ENCODE measurements around the gene PIGL.

PIGL gene

DNA sequence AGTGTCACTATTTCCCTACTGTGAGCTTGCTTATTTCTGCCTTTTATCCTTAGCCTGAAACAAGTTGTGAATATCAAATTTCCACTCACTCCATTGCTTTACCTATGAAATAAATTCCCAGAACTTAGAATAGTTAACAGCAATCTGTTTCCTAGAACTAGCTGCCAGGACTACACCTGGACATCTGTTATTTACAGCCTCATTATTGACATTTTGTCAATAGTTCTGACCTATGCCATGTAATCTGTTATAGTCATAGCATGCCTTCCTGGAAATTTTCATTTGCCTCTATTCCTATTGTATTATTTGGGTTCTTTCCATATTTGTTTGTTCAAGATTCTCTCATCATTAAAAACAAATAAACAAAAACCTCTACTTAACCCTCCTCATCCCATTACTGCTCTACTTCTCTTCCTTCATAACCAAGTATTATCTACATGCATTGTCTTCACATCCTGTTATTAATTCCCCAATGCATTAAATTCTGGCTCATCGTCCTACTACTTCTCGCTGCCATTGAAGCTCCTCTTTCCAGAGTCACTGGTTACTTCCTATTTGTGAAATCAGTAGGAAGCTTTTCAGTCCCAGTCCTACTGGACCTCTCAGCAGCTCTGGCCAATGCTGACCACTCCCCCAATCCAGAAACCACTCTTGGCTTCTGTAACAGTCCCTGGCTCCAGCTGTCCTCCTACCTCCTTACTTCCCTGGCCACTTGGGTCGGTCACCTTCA lies 55.3 kb downstream of the PIGL start:
- TF ChIP-seq, protein P1, sequence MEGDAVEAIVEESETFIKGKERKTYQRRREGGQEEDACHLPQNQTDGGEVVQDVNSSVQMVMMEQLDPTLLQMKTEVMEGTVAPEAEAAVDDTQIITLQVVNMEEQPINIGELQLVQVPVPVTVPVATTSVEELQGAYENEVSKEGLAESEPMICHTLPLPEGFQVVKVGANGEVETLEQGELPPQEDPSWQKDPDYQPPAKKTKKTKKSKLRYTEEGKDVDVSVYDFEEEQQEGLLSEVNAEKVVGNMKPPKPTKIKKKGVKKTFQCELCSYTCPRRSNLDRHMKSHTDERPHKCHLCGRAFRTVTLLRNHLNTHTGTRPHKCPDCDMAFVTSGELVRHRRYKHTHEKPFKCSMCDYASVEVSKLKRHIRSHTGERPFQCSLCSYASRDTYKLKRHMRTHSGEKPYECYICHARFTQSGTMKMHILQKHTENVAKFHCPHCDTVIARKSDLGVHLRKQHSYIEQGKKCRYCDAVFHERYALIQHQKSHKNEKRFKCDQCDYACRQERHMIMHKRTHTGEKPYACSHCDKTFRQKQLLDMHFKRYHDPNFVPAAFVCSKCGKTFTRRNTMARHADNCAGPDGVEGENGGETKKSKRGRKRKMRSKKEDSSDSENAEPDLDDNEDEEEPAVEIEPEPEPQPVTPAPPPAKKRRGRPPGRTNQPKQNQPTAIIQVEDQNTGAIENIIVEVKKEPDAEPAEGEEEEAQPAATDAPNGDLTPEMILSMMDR (IDR thresholded peaks at IDR 0.05; ENCODE audit: borderline replicate concordance, control extremely low read depth, extremely low read depth, insufficient read depth, missing control alignments): no peak
- in situ Hi-C loops (cut with MboI; ENCODE audit: low sequenced_read_pairs, unreplicated experiment): no loop called here

GRCh38 chr17:16273499-16273898 lies 56.5 kb downstream of the PIGL start:
- TF ChIP-seq, protein P1 (IDR thresholded peaks at IDR 0.05; ENCODE audit: borderline replicate concordance, control extremely low read depth, extremely low read depth, insufficient read depth, missing control alignments): no peak
- DNase-seq (ENCODE audit: low spot score): no peak
- in situ Hi-C loops (cut with MboI; ENCODE audit: low sequenced_read_pairs, unreplicated experiment): no loop called here

More for the DNA sequence above, 55.3 kb downstream of the PIGL start:
- no peak for DNase-seq (ENCODE audit: low spot score)

DNA sequence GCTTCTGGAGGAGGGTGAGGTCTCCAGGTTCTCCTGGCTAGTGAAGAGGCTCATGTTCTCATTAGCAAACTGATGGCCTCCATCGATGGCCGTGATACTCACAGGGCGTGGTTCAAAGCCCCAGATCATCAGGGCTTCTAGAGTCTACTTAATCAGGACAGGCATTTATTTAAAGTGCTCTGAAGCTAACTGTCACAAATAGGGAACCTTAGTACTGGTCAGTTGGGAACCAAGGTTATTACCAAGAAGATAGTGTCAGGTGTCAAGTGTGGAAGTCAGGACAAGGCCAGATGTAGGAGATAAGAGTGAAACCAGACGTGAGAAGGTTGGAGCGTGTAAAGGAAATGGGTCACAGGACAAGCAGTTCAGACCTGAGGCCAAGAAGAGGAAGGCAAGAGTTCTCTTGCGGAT lies 56.9 kb downstream of the PIGL start:
- TF ChIP-seq, protein P1 (IDR thresholded peaks at IDR 0.05; ENCODE audit: borderline replicate concordance, control extremely low read depth, extremely low read depth, insufficient read depth, missing control alignments): no peak
- in situ Hi-C loops (cut with MboI; ENCODE audit: low sequenced_read_pairs, unreplicated experiment): no loop called here
- DNase-seq (ENCODE audit: low spot score): no peak

DNA sequence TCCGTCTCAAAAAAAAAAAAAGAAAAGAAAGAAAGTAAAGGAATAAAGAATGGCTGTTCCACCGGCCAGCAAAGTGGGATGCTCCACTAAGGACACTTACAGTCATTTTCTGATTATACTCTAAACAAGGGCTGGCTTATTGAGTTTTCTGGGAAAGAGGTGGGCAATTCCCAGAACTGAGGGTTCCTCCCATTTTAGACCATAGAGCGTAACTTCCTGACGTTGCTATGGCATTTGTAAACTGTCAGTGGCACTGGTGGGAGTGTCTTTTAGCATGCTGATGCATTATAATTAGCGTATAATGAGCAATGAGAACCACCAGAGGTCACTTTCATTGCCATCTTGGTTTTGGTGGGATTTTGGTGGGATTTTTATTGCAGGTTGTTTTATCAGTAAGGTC lies 58.0 kb downstream of the PIGL start:
- TF ChIP-seq, protein P1 (IDR thresholded peaks at IDR 0.05; ENCODE audit: borderline replicate concordance, control extremely low read depth, extremely low read depth, insufficient read depth, missing control alignments): no peak
- no peak for DNase-seq (ENCODE audit: low spot score)
- in situ Hi-C loops (cut with MboI; ENCODE audit: low sequenced_read_pairs, unreplicated experiment): no loop called here

- no peak for DNase-seq (ENCODE audit: low spot score)
- TF ChIP-seq, protein P1 (IDR thresholded peaks at IDR 0.05; ENCODE audit: borderline replicate concordance, control extremely low read depth, extremely low read depth, insufficient read depth, missing control alignments): no peak
- in situ Hi-C loops (cut with MboI; ENCODE audit: low sequenced_read_pairs, unreplicated experiment): no loop called here
Measured at GRCh38 chr17:16277163-16277562, 60.2 kb downstream of the PIGL start.

DNA sequence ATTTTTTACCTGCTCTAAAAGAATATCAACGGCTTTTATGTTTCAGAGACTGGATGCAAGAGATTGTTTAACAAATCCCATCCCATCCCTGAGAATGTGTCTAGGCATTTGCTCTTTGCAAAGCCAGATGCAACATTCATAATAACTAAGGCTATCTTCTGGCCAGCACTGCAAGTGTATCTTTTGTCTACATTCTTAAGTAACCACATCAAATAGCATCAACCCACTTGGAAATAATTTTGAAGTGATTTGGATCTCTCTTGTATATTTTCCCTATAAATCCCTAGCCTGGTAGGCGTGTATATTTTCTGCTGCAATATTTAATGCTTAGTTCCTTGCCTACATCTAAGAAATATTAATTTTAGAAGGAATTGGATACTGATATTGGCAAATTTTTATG lies 64.3 kb downstream of the PIGL start:
- in situ Hi-C loops (cut with MboI; ENCODE audit: low sequenced_read_pairs, unreplicated experiment): no loop called here
- TF ChIP-seq, protein P1 (IDR thresholded peaks at IDR 0.05; ENCODE audit: borderline replicate concordance, control extremely low read depth, extremely low read depth, insufficient read depth, missing control alignments): no peak
- no peak for DNase-seq (ENCODE audit: low spot score)

Measured in GM13976 (cell line).